NCI-H2107 treated with DMSO at 0.1 percent for 48 hours (cell line): ENCODE data around the gene DNAJC7.

Source experiments
- DNase-seq: peaks from one replicate; lab custom pipeline; 2025; ENCODE audit not compliant: unreplicated experiment; lab: John Stamatoyannopoulos, UW

The DNAJC7 gene

GRCh38 chr17:41930009-41930832 lies 87.0 kb downstream of the DNAJC7 start, which contains the start of gene ODAD4:
Gene ODAD4 (plus strand): TSS chr17:41930617. CDS start chr17:41930724, 107 bp downstream.
- DNase-seq: peak; percentile 89

GRCh38 chr17:41928693-41929251 lies 88.5 kb downstream of the DNAJC7 start:
- DNase-seq: no peak
